ENCODE measurements around the gene PRDM16.

GRCh38 chr1:3390291-3390690, 321.3 kb downstream of the PRDM16 start:
- TF ChIP-seq CTCF (IDR thresholded peaks at IDR 0.05) (no peak), POLR2A (IDR thresholded peaks at IDR 0.05) (no peak), POLR2AphosphoS5 (IDR thresholded peaks at IDR 0.05) (no peak), EP300 (IDR thresholded peaks at IDR 0.05) (no peak)
